Kidney (tissue), 14 donors: ENCODE measurements around the gene CUL4A. TPM values are rescaled to one million over a fixed set of nuclear protein-coding genes. Genes with fewer than 3 reads are reported as not detected.

Source experiments
- DNase-seq, 5 donors: peaks; one replicate each; pipeline ENCODE4 v3.0.0-alpha.2; 2013 to 2020
- FAIRE-seq: peaks from 2 replicates; lab custom pipeline; 2012; peaks lifted over from hg19 to GRCh38; lab: Jason Lieb, UNC
- H3K27ac ChIP-seq, 2 donors: one replicate each; pipeline ENCODE4 v1.7.0; 2013; ENCODE audit warnings: low read depth in 2 of 2, low read length in 2 of 2, inconsistent platforms in 1 of 2
- H3K27me3 ChIP-seq: one replicate; pipeline ENCODE4 v1.7.1; 2013; ENCODE audit warnings: low read length, inconsistent platforms; ENCODE audit not compliant: control insufficient read depth, insufficient read depth
- H3K36me3 ChIP-seq, 3 donors: one replicate each; pipeline versions ENCODE4 v1.7.0 to v1.7.1; 2013; ENCODE audit warnings: low read length in 3 of 3, control low read depth in 1 of 3, inconsistent platforms in 1 of 3; ENCODE audit not compliant: insufficient read depth in 3 of 3, control insufficient read depth in 2 of 3
- H3K4me1 ChIP-seq, 3 donors: one replicate each; pipeline versions ENCODE4 v1.7.0 to v1.7.1; 2013; ENCODE audit warnings: low read length in 3 of 3, inconsistent platforms in 1 of 3, low read depth in 1 of 3; ENCODE audit not compliant: control insufficient read depth in 2 of 3, insufficient read depth in 2 of 3
- H3K4me3 ChIP-seq, 3 donors: one replicate each; pipeline versions ENCODE4 v1.7.0 to v1.8.1; 2013; ENCODE audit warnings: low read length in 3 of 3, control low read depth in 1 of 3, inconsistent platforms in 1 of 3
- H3K9ac ChIP-seq, 3 donors: one replicate each; pipeline versions ENCODE4 v1.7.0 to v1.7.1; 2013; ENCODE audit warnings: low read length in 3 of 3, control low read depth in 1 of 3, inconsistent platforms in 1 of 3
- H3K9me3 ChIP-seq, 3 donors: one replicate each; pipeline versions ENCODE4 v1.7.0 to v1.7.1; 2013; ENCODE audit warnings: low read length in 3 of 3, control low read depth in 1 of 3, inconsistent platforms in 1 of 3; ENCODE audit not compliant: control insufficient read depth in 2 of 3, insufficient read depth in 1 of 3
- CTCF ChIP-seq: IDR thresholded peaks from 3 replicates; pipeline ENCODE4 v1.5.1; 2012; ENCODE audit warnings: mild to moderate bottlenecking, moderate library complexity, borderline replicate concordance; ENCODE audit not compliant: insufficient read depth; ENCODE audit errors: extremely low read depth
- intact Hi-C: fragments of 100-400 bp; cut with DNase I; formaldehyde crosslinking; loops from one replicate; pipeline ENCODE4 v1.11.1; 2022
- polyA plus RNA-seq: library from polyadenylated mRNA; stranded (reverse); fragments of 350-450 nt; fragmentation: Illumina TruSeq; extraction: RNeasy Lipid Tissue Mini Kit (QIAGEN cat#74804); gene quantifications from one replicate; pipeline ENCODE4 v1.2.3, GENCODE V29; 2014; ENCODE audit warnings: low read depth, low replicate concordance; ENCODE audit not compliant: insufficient read depth
- total RNA-seq: library from RNA; stranded (reverse); fragmentation: NEBNext Ultra II Directional; extraction: Animal tissue kit (Norgen Biotek cat#: 25700); gene quantifications from one replicate; pipeline ENCODE4 v1.2.1, GENCODE V29; 2021
- donor health status: control.
- donor health status: control.
- donor health status: control.
- donor health status: control.
- donor health status: control.
- donor health status: DM: yes; HTN: yes; CAD: no.
- donor health status: Normal renal cell carcinoma (clear cell type).

CUL4A gene
- total and polyA plus RNA-seq, 2 donors from 2014 or later = 26.5 to 62.5 TPM

GRCh38 chr13:113176822-113177221, 32.6 kb upstream of the CUL4A start:
- Histone ChIP-seq H3K9ac (no peak overlapping the region), H3K36me3 (peaks cover 3 to 50% (median 27%) of the 10 kb centered on the region in 3 donors), H3K27me3 (no peaks in the 10 kb centered on the region), H3K9me3 (no peaks in the 10 kb centered on the region), H3K4me3 (no peak overlapping the region), H3K27ac (no peak overlapping the region), H3K4me1 (peaks cover 0 to 5% (median 3%) of the 10 kb centered on the region in 3 donors)
- FAIRE-seq = no peak
- intact Hi-C loops = no loop called here
- TF ChIP-seq CTCF = no peak
- DNase-seq = no peak

- Histone ChIP-seq H3K4me3 (no peak overlapping the region), H3K27me3 (no peaks in the 10 kb centered on the region), H3K4me1 (no peaks in the 10 kb centered on the region), H3K9ac (no peak overlapping the region), H3K27ac (no peak overlapping the region), H3K36me3 (peaks cover 4 to 53% (median 30%) of the 10 kb centered on the region in 3 donors), H3K9me3 (no peaks in the 10 kb centered on the region)
- no peak for DNase-seq
- FAIRE-seq = no peak
- intact Hi-C loops = no loop called here
- no peak for TF ChIP-seq CTCF
Measured at GRCh38 chr13:113178070-113178895, 31.1 kb upstream of the CUL4A start.

DNA sequence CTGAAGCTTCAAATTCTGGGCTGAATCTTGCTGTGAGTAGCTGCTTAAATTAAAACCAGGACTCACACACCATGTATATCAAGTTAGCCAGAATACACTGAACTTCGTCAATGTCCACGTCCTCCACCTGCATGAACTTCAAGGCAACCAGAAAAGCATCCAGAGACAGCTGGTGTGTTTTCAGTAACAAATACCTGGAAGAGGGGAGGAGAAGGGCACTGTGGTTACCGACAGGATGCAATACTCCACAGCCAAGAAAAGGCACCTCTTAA, 30.6 kb upstream of the CUL4A start:
- H3K27me3 ChIP-seq = no peaks in the 10 kb centered on the region
- no peaks in the 10 kb centered on the region for H3K4me1 ChIP-seq
- no peak for DNase-seq
- TF ChIP-seq CTCF = no peak
- intact Hi-C loops = no loop called here
- H3K9ac ChIP-seq = no peak overlapping the region
- FAIRE-seq = no peak
- no peak overlapping the region for H3K27ac ChIP-seq
- H3K36me3 ChIP-seq = peaks cover 7 to 59% (median 33%) of the 10 kb centered on the region in 3 donors
- no peak overlapping the region for H3K4me3 ChIP-seq
- H3K9me3 ChIP-seq = no peaks in the 10 kb centered on the region
